Smooth muscle cell (in vitro differentiated cells): ENCODE measurements around the gene SYNE4. TPM values are rescaled to one million over a fixed set of nuclear protein-coding genes. Genes with fewer than 3 reads are reported as not detected.

Source experiments
- DNase-seq: peaks from one replicate; lab custom pipeline; 2025; ENCODE audit not compliant: unreplicated experiment; lab: John Stamatoyannopoulos, UW
- H2AFZ ChIP-seq: fragments of 200-600 bp; sonication (generic); 2 replicates; pipeline ENCODE4 v1.6.0; 2016; ENCODE audit warnings: antibody characterized with exemption, low read depth, mild to moderate bottlenecking
- H3F3A ChIP-seq: fragments of 200-600 bp; sonication (generic); 2 replicates; pipeline ENCODE4 v1.6.0; 2017; ENCODE audit warnings: antibody characterized with exemption, low read depth
- H3K27ac ChIP-seq: fragments of 200-600 bp; sonication (generic); 2 replicates; pipeline ENCODE4 v1.5.1; 2016; ENCODE audit warnings: low read depth, mild to moderate bottlenecking
- H3K27me3 ChIP-seq: fragments of 200-600 bp; sonication (generic); 2 replicates; pipeline ENCODE4 v1.6.1; 2016; ENCODE audit warnings: low read depth, mild to moderate bottlenecking
- H3K36me3 ChIP-seq: fragments of 200-600 bp; sonication (generic); 2 replicates; pipeline ENCODE4 v1.5.1; 2016; ENCODE audit warnings: low read depth
- H3K4me1 ChIP-seq: fragments of 200-600 bp; sonication (generic); 2 replicates; pipeline ENCODE4 v1.5.1; 2016; ENCODE audit warnings: low read depth
- H3K4me2 ChIP-seq: fragments of 200-600 bp; sonication (generic); 2 replicates; pipeline ENCODE4 v1.6.0; 2016; ENCODE audit warnings: mild to moderate bottlenecking
- H3K4me3 ChIP-seq: fragments of 200-600 bp; sonication (generic); 2 replicates; pipeline ENCODE4 v1.5.1; 2016; ENCODE audit warnings: mild to moderate bottlenecking
- H3K79me2 ChIP-seq: fragments of 200-600 bp; sonication (generic); 2 replicates; pipeline ENCODE4 v1.6.0; 2016; ENCODE audit warnings: low read depth, mild to moderate bottlenecking
- H3K9ac ChIP-seq: fragments of 200-600 bp; sonication (generic); 2 replicates; pipeline ENCODE4 v1.6.0; 2016; ENCODE audit warnings: low read depth
- H3K9me3 ChIP-seq: fragments of 200-600 bp; sonication (generic); replicated peaks from 2 replicates; pipeline ENCODE4 v1.5.1; 2016; ENCODE audit warnings: low read depth
- H4K20me1 ChIP-seq: fragments of 200-600 bp; sonication (generic); 2 replicates; pipeline ENCODE4 v1.6.0; 2016; ENCODE audit warnings: low read depth
- WGBS: methylation state at CpG from one replicate; pipeline ENCODE4 v1.1.7; 2016; ENCODE audit warnings: low lambda C conversion rate; 5-methylcytosine and 5-hydroxymethylcytosine counted together
- polyA plus RNA-seq: library from polyadenylated mRNA; unstranded; fragments of >200 nt; fragmentation: Nextera tagmentation; extraction: Ambion mirVana; gene quantifications from 2 replicates; pipeline ENCODE4 v1.2.1, GENCODE V29; 2016
- total RNA-seq: library from RNA; depleted of rRNA; stranded (reverse); fragments of >200 nt; gene quantifications from 2 replicates; pipeline ENCODE4 v1.2.3, GENCODE V29; 2014
- TF ChIP-seq, protein P1 (sequence below): fragments of 200-600 bp; sonication (generic); IDR thresholded peaks from 2 replicates; pipeline ENCODE4 v1.5.1; 2017; ENCODE audit warnings: borderline replicate concordance, mild to moderate bottlenecking, antibody characterized with exemption; ENCODE audit not compliant: insufficient read depth, poor library complexity, severe bottlenecking

The SYNE4 gene
- total and polyA plus RNA-seq, 2 experiments from 2014 or later = 1.1 to 2.6 TPM

- Histone ChIP-seq H3K9ac (no peak overlapping the region), H3K36me3 (no peaks in the 10 kb centered on the region)
- WGBS = 85% methylated on average over 6 of the region's 6 CpGs
Measured at GRCh38 chr19:36040495-36040894, 31.9 kb upstream of the SYNE4 start.

DNA sequence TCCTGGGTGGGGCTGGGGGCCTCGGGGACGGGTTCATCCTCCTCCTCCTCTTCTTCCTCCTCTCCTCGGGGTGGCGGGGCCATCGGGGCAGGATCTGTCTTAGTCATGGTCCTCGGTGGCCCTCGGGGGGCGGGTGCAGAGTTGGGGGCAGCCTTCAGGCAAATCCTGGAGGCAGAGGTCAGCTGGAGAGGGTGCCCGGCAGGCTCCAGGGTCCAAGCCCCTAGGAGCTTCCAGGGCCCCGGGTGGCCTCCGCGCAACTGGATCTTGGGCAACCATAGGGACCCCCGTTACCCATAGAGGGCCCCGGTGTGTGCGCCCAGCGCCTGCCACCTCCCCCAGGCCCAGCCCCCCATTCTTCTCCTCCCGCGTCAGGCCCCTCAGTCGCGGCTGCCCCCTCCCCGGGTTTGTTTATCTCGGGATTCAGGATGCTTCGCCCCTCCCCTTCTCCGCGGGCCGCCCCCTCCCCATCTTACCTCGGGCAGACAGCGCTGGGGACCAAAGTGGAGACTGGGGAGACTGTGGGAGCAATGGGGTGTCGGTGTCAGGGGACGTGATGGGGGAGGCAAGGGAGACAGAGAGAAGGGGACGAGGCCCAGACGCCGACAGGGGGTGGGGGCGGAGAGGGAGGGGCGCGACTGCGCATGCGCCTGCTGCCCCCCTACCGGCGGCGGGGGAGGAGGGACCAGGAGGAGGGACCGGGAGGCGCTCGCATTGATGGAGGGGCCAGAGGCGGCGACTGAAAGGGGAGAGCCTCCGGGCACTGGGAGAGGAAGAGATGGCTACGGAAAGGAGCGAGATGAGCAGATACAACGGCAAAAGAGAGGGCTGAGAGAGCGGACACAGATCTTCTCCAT is 23.9 kb upstream of the SYNE4 start, which contains the start of gene CLIP3:
CLIP3 (minus strand) TSS at position 623 of the 854 bp plus-strand sequence; CDS start at position 107, 516 bp downstream.
- peaks cover 13% of the 10 kb centered on the region for H3K4me1 ChIP-seq
- H4K20me1 ChIP-seq = no peaks in the 10 kb centered on the region
- no peaks in the 10 kb centered on the region for H3K36me3 ChIP-seq
- WGBS = 5% methylated on average over 26 of the region's 51 CpGs
- H3K9ac ChIP-seq = peak within 1 kb of the TSS; percentile 71
- TF ChIP-seq, protein P1, sequence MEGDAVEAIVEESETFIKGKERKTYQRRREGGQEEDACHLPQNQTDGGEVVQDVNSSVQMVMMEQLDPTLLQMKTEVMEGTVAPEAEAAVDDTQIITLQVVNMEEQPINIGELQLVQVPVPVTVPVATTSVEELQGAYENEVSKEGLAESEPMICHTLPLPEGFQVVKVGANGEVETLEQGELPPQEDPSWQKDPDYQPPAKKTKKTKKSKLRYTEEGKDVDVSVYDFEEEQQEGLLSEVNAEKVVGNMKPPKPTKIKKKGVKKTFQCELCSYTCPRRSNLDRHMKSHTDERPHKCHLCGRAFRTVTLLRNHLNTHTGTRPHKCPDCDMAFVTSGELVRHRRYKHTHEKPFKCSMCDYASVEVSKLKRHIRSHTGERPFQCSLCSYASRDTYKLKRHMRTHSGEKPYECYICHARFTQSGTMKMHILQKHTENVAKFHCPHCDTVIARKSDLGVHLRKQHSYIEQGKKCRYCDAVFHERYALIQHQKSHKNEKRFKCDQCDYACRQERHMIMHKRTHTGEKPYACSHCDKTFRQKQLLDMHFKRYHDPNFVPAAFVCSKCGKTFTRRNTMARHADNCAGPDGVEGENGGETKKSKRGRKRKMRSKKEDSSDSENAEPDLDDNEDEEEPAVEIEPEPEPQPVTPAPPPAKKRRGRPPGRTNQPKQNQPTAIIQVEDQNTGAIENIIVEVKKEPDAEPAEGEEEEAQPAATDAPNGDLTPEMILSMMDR = no peak
- peaks cover 4% of the 10 kb centered on the region for H3F3A ChIP-seq
- peaks cover 5% of the 10 kb centered on the region for H3K79me2 ChIP-seq
- DNase-seq = peak; percentile 26
- peak within 1 kb of the TSS; percentile 98 for H2AFZ ChIP-seq
- peak within 1 kb of the TSS; percentile 97 for H3K4me3 ChIP-seq
- peak within 1 kb of the TSS; percentile 98 for H3K4me2 ChIP-seq
- H3K27ac ChIP-seq = no peak within 1 kb of the TSS
- no peaks in the 10 kb centered on the region for H3K9me3 ChIP-seq
- H3K27me3 ChIP-seq = no peaks in the 10 kb centered on the region

More at GRCh38 chr19:36040495-36040894, 31.9 kb upstream of the SYNE4 start:
- Histone ChIP-seq H3K27ac (no peak overlapping the region), H3K9me3 (no peaks in the 10 kb centered on the region), H3F3A (no peaks in the 10 kb centered on the region), H4K20me1 (no peaks in the 10 kb centered on the region), H3K4me3 (no peak overlapping the region), H3K4me2 (no peak overlapping the region), H3K79me2 (no peaks in the 10 kb centered on the region), H2AFZ (no peak overlapping the region), H3K4me1 (no peaks in the 10 kb centered on the region), H3K27me3 (no peaks in the 10 kb centered on the region)
- TF ChIP-seq, protein P1 = no peak
- no peak for DNase-seq

DNA sequence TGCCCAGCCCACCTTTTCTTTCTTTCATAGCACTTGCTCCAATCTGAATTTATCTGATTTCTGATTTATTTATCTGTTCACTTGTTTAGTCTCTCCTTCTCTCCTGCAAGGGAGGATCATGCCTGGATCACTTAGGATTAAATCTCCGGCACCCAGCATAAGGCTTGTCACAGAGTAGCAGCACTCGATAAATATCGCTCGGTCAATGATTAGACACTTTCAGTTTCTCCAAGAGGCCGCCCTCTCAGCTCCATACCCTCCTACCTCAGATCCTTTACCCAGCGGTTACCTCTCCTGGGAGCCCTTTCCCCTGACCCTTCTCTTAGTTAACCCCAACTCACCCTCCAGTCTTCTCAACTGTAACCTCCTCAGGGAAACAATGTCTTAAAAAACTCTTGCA is 22.7 kb upstream of the SYNE4 start:
- 96% methylated on average over 6 of the region's 6 CpGs for WGBS
- TF ChIP-seq, protein P1 = no peak
- H2AFZ ChIP-seq = no peak overlapping the region
- no peaks in the 10 kb centered on the region for H4K20me1 ChIP-seq
- no peak overlapping the region for H3K27ac ChIP-seq
- peak overlapping the region; percentile 97 for H3K4me3 ChIP-seq
- H3K36me3 ChIP-seq = no peaks in the 10 kb centered on the region
- H3K79me2 ChIP-seq = peaks cover 5% of the 10 kb centered on the region
- H3K27me3 ChIP-seq = no peaks in the 10 kb centered on the region
- DNase-seq = no peak
- no peaks in the 10 kb centered on the region for H3K9me3 ChIP-seq
- peaks cover 13% of the 10 kb centered on the region for H3K4me1 ChIP-seq
- peak overlapping the region; percentile 98 for H3K4me2 ChIP-seq
- H3K9ac ChIP-seq = no peak overlapping the region
- H3F3A ChIP-seq = peaks cover 4% of the 10 kb centered on the region
